GM18502 (cell line): ENCODE data around the gene IL1R1.

Experiments
- ATAC-seq: cut with Tn5 transposase; IDR thresholded peaks from one replicate; pipeline ENCODE4 v1.9.1; 2021; ENCODE audit warnings: mild to moderate bottlenecking; ENCODE audit not compliant: unreplicated experiment, poor library complexity

IL1R1 gene

GRCh38 chr2:102193074-102193473, 50.5 kb downstream of the IL1R1 start:
- ATAC-seq: no peak

- ATAC-seq: no peak
Measured at GRCh38 chr2:102194609-102195268, 52.2 kb downstream of the IL1R1 start.

DNA sequence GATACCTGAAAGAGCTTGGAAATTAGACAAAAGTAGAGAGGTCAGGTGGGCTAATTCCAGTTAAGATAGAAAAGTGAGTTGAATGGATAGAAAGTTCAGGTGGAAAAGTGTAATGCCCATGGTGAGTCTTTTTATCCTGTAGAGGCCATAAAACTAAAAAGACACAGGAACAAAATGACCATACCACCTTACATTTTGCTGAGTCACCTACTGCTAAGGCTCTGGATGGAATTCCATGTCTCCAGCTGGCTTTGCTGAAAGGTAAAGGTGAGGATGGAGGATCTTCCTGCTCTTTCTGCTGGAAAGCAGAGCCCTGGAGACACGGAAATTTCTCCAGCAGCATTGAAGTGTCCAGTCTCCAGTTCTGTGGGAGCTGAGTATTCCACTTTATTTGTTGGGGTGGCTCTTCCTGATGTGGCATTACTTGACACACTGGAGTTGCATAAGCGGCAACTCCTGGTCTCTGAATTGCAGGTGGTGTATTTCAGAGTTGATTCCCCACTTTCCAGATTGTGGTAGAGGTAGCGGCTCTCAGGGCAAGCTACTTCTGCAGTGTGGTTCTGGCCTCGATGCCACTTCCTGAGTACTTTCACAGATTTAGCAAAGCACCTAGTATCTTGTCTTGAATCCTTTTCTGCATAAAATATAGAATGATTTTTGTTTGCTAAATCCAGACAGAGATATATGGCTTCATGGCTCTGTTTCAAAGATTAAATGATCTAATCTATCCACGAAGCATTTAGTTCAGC, 55.0 kb downstream of the IL1R1 start:
- no peak for ATAC-seq

DNA sequence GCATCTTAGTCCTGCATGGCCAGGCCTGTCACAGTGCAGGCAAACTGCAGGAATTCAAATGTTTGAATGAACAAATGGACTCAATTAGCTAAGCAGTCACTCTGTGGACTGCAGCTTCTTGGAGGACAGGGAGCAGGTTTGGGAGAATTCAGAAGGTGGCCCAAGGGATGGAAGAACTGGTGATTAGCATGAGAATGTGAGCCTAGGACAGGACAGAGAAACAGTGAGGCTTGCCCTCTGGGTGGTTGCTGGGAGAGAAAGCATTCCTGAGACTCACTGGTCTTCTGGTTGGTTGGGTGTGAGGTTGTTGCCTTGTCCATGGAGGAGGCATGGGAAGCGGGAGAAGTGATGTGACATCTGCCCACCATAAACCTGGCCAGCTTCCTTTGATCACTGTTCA, 58.0 kb downstream of the IL1R1 start:
- no peak for ATAC-seq

- ATAC-seq: no peak
Measured at GRCh38 chr2:102204638-102205037, 62.1 kb downstream of the IL1R1 start.

DNA sequence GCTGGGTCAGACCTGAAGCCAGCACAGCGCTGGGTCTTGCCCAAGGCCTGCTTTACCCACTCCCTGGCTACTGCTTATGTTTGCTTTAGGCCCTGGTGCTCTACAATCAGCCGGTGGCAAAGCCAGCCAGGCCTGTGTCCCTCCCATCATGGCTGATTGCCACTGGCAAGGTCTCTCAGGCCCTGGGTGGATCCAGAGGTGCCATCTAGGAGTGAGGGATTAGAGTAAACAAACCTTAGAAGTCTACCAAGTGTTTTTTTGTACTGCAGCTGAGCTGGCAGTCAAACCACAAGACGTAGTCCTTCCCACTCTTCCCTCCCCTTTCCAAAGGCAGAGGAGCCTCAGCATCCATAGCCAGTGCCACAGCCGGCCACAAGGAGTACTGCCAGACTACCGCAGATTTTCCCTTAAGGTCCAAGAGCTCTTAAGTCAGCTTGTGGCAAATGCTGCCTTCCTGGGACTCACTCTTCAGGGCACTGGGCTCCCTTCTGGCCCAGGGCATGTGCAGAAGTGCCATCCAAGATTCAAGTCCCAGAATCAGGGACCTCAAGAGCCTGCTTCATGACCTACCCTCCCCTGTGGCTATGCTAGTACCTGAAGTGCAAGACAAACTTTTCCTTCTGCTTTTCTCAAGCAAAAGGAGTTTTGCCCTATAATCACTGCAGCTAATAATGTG, 64.3 kb downstream of the IL1R1 start:
- ATAC-seq: no peak

GRCh38 chr2:102208774-102209173, 66.2 kb downstream of the IL1R1 start:
- ATAC-seq: no peak

DNA sequence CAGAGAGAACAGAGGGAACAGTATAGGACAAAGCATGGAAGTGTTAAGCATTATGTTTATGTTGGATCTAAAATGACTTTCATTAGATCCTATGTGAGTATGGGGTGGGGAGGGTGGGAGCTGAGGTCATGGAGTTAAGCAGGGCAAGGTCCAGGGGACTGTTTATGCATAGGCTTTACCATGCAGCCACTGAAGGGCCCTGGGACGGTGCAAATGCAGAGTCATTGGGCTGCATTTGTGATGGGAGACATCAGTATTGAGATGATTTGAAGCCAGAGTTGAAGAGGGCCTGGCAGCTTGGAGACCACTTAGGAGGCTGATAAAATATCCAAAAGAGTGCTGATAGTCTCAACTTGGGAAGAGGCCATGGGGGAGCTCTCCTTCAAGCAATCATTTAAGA, 66.9 kb downstream of the IL1R1 start:
- no peak for ATAC-seq

DNA sequence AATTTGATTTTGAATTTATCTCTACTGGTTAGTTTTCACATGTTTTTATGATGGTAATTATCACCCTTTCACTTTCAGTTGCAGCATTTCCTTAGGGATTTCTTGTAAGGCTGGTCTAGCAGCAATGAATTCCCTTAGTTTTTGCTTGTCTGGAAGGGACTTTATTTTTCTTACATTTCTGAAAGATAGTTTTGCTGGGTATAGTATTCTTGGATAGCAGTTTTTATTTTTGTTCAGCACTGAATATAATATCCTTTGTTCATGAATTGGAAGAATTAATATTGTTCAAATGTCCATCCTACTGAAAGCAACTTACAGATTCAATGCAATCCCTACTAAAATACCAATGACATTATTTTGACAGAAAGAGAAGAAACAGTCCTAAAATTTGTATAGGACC, 74.5 kb downstream of the IL1R1 start:
- ATAC-seq: no peak

- ATAC-seq: no peak
Measured at GRCh38 chr2:102224824-102225739, 82.5 kb downstream of the IL1R1 start.

DNA sequence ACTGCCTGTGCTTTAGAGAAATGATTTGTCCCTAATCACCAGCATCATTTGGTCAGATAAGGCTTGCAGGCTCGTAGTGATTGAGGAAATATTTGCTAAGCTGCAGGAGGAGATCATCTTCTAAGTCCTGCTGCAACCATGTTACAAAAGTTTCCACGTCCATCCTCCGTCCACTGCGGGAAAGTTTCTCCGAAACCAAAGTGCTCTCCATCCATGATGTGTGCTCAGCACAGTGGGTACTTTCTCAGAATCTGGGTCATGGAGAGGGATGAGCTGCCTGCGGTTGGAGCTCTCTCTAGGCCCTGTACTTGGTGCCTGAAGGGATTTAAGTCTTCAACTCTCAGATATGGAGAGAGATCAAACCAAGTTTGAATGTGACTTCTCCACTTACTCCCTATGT, 83.6 kb downstream of the IL1R1 start:
- ATAC-seq: no peak

GRCh38 chr2:102226612-102227391, 84.3 kb downstream of the IL1R1 start:
- ATAC-seq: no peak

DNA sequence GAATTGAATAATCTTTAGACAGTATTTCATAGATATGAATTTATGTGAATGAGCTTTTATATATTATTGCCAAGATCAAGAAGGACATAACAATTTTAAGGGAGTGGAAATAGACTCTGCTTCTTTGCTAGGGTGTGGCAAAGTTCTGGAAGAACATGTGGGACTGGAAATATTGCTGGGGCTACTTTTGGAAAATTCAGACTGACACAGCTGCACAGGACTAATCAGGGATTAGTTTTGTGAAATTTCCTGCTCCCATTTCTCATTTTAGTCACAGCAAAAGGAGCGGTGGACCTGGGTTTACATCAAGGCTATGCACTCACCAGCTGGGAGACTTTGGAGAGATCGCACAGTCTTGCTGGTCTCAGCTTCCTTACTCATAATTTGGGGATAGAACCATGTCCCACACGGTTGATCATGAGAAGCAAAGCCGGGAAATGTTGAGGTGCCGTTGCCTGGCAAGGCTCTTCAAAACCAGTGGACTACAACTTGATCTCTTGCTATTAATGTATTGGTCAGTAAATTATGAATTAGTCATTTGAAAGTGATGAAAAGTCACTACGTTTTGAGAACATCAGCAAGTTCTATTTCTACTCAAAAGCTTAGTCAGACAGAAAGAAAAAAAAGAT, 86.7 kb downstream of the IL1R1 start:
- no peak for ATAC-seq
